CD4-positive, CD25-positive, alpha-beta regulatory T cell (primary cell): Measurements from ENCODE around the gene HTR1D. TPM values are rescaled to one million over a fixed set of nuclear protein-coding genes. Genes with fewer than 3 reads are reported as not detected.

ENCODE experiments used
- ATAC-seq, 2 donors: fragments of 150-1000 bp; cut with Tn5 transposase; one replicate each; pipeline ENCODE4 v1.10.0; 2021; ENCODE audit warnings: low read depth in 2 of 2, moderate number of reproducible peaks in 2 of 2, moderate library complexity in 1 of 2
- DNase-seq, 3 donors: peaks; one replicate each; pipeline versions ENCODE4 v3.0.0 to v3.0.0-alpha.2; 2012 to 2022; ENCODE audit warnings: mixed read lengths in 1 of 3
- H3K27ac ChIP-seq: one replicate; pipeline ENCODE4 v1.7.0; 2013; ENCODE audit warnings: mild to moderate bottlenecking, low read length; ENCODE audit not compliant: insufficient read depth, poor library complexity, severe bottlenecking
- H3K27me3 ChIP-seq: one replicate; pipeline ENCODE4 v1.7.0; 2013; ENCODE audit warnings: low read length; ENCODE audit not compliant: control insufficient read depth, insufficient read depth
- H3K36me3 ChIP-seq: one replicate; pipeline ENCODE4 v1.7.0; 2013; ENCODE audit warnings: mild to moderate bottlenecking, low read length, moderate library complexity; ENCODE audit not compliant: control insufficient read depth, insufficient read depth
- H3K4me1 ChIP-seq: 2 replicates; pipeline ENCODE4 v1.7.0; 2013; ENCODE audit warnings: mild to moderate bottlenecking, low read length; ENCODE audit not compliant: insufficient read depth, control insufficient read depth, poor library complexity, severe bottlenecking
- H3K4me3 ChIP-seq: one replicate; pipeline ENCODE4 v1.7.0; 2013; ENCODE audit warnings: low read depth, mild to moderate bottlenecking, low read length, moderate library complexity
- H3K9me3 ChIP-seq, 2 experiments: 1 replicate in 1 of 2; 2 replicates in 1 of 2; pipeline ENCODE4 v1.7.0; 2013; ENCODE audit warnings: low read length in 2 of 2, mild to moderate bottlenecking in 1 of 2, moderate library complexity in 1 of 2; ENCODE audit not compliant: control insufficient read depth in 2 of 2
- H3K27ac Mint-ChIP-seq, 3 donors: one replicate each; pipeline ENCODE4 v1.8.0; 2020 to 2022; ENCODE audit warnings: mild to moderate bottlenecking in 3 of 3, mixed read lengths in 3 of 3, moderate library complexity in 2 of 3
- H3K27me3 Mint-ChIP-seq: one replicate; pipeline ENCODE4 v1.8.0; 2022; ENCODE audit warnings: mild to moderate bottlenecking, mixed read lengths
- H3K36me3 Mint-ChIP-seq: one replicate; pipeline ENCODE4 v1.8.0; 2020; ENCODE audit warnings: mixed read lengths
- H3K4me1 Mint-ChIP-seq, 4 donors: one replicate each; pipeline ENCODE4 v1.8.0; 2020 to 2022; ENCODE audit warnings: mixed read lengths in 4 of 4, mild to moderate bottlenecking in 1 of 4
- H3K4me3 Mint-ChIP-seq, 4 donors: one replicate each; pipeline ENCODE4 v1.8.0; 2020 to 2022; ENCODE audit warnings: mild to moderate bottlenecking in 4 of 4, mixed read lengths in 4 of 4, moderate library complexity in 3 of 4
- H3K9me3 Mint-ChIP-seq, 7 donors: one replicate each; pipeline ENCODE4 v1.8.0; 2020 to 2022; ENCODE audit warnings: mixed read lengths in 7 of 7, mild to moderate bottlenecking in 3 of 7, moderate library complexity in 2 of 7
- polyA plus RNA-seq, 4 donors: library from polyadenylated mRNA; unstranded; fragments of 300-500 nt; fragmentation: Illumina TruSeq; gene quantifications; one replicate each; pipeline ENCODE4 v1.2.3, GENCODE V29; 2021
- total RNA-seq: library from RNA; stranded (reverse); gene quantifications from one replicate; pipeline ENCODE4 v1.2.3, GENCODE V29; 2022

Gene HTR1D
- total and polyA plus RNA-seq, 5 donors from 2014 or later, result not detected

DNA sequence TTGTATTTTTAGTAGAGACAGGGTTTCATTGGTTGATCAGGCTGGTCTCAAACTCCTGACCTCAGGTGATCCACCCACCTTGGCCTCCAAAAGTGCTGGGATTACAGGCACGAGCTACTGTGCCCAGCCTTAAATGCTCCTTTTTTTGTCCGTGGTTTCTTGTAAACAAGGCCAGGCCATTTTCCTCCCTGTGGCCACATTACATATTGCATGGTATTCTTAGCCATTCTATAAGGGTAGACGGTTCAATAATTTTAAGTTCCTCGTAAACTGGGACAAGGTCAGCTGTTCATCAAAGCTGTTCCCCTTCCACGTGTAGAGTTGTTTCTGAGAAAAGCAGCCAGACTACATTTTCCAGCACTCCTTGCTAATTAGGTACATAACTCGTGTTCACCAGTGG is 38.4 kb downstream of the HTR1D start:
- Histone ChIP-seq H3K36me3 (no peaks in the 10 kb centered on the region), H3K27me3 (peaks cover 8% of the 10 kb centered on the region), H3K9me3 (no peaks in the 10 kb centered on the region), H3K4me3 (no peak overlapping the region), H3K4me1 (peaks cover 9% of the 10 kb centered on the region), H3K27ac (no peak overlapping the region)
- no peak overlapping the region for H3K27ac Mint-ChIP-seq
- peaks cover 28% of the 10 kb centered on the region for H3K27me3 Mint-ChIP-seq
- H3K4me3 Mint-ChIP-seq, result peak overlapping the region in 3 of 4 donors; percentile 16 to 55 (median 33)
- no peaks in the 10 kb centered on the region for H3K36me3 Mint-ChIP-seq
- H3K9me3 Mint-ChIP-seq, result peaks cover 0 to 2% (median 0%) of the 10 kb centered on the region in 7 donors
- ATAC-seq (no peak), DNase-seq (peak in 1 of 3 donors; percentile 22)
- peaks cover 9 to 15% (median 10%) of the 10 kb centered on the region in 4 donors for H3K4me1 Mint-ChIP-seq

DNA sequence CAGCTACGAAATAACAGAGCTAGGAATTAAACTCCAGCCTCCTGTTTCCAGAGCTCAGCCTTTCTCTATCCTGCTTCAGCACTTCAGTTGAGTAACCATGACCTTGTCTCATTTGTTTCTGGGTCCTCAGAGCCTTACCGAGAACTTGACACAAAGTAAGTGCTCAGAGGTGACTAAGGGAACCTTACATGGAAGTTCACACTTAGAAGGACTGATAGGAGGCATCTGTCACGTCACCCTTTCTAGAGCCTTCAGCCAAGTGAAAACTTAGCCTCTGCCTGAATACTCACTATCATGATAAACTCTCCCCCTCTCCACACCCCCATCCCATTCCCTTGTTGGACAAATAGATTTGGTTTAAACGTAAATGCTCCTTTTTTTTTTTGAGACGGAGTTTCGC is 38.9 kb downstream of the HTR1D start:
- no peak for ATAC-seq
- Mint-ChIP-seq H3K27ac (no peak overlapping the region), H3K36me3 (no peaks in the 10 kb centered on the region), H3K27me3 (peaks cover 24% of the 10 kb centered on the region), H3K4me1 (peaks cover 6 to 15% (median 8%) of the 10 kb centered on the region in 4 donors), H3K9me3 (peaks cover 0 to 2% (median 0%) of the 10 kb centered on the region in 7 donors), H3K4me3 (peak overlapping the region; percentile 33 to 67 (median 62))
- Histone ChIP-seq H3K9me3 (no peaks in the 10 kb centered on the region), H3K27me3 (peaks cover 8% of the 10 kb centered on the region), H3K27ac (no peak overlapping the region), H3K36me3 (no peaks in the 10 kb centered on the region), H3K4me3 (no peak overlapping the region), H3K4me1 (peaks cover 8% of the 10 kb centered on the region)
- no peak for DNase-seq

DNA sequence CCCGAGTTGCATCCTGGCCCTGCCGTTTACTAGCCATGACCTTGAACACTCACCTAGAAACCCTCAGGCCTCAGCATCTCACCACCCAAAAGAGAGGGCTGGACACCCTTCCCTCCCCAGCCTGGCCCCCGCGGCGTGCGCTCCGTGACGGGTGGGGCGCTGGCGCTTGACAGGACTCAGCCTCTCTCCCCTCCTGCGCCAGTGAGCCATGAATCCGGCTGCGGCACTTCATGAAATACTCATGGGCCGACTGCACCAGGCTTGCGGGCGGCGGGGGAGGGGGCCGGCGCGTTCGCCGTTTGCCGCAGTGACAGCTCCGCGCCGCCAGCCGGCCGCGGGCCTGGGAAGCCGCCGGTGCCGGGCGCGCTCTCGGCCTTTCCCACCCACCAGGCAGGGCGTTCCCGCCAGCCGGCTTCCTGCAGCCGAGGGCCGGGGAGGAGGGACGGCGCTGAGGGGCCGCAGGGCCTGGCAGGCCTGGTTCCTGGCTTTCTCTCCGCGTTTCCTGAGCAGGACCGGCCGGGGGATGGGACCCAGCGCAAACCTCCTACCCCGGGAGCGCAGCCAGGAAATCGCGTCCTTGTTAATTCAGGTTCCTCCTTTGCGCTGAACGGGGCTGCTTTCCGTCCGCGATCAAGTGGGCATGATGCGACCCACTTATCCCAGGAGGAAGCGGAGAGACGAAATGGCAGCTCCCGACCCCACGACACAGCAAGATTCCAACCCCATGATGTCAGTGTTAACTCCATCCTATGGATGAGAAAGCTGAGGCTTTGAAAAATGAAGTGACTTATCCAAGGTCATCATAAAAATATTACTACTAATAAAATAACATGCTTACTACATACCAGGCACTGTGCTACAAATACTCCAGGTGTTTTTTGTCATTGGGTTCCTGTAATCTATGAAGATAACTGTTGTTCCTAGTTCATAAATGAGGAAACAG is 39.6 kb downstream of the HTR1D start:
- Histone ChIP-seq H3K27ac (no peak overlapping the region), H3K27me3 (peaks cover 8% of the 10 kb centered on the region), H3K4me3 (peak overlapping the region; percentile 31), H3K4me1 (peaks cover 8% of the 10 kb centered on the region), H3K9me3 (no peaks in the 10 kb centered on the region), H3K36me3 (no peaks in the 10 kb centered on the region)
- Mint-ChIP-seq H3K27me3 (peaks cover 24% of the 10 kb centered on the region), H3K36me3 (no peaks in the 10 kb centered on the region), H3K27ac (peak overlapping the region in 1 of 3 donors; percentile 59), H3K9me3 (no peaks in the 10 kb centered on the region), H3K4me1 (peaks cover 6 to 15% (median 8%) of the 10 kb centered on the region in 4 donors), H3K4me3 (peak overlapping the region; percentile 63 to 76 (median 70))
- DNase-seq (peak; percentile 14 to 52 (median 15)), ATAC-seq (peak; percentile 31 to 58)

DNA sequence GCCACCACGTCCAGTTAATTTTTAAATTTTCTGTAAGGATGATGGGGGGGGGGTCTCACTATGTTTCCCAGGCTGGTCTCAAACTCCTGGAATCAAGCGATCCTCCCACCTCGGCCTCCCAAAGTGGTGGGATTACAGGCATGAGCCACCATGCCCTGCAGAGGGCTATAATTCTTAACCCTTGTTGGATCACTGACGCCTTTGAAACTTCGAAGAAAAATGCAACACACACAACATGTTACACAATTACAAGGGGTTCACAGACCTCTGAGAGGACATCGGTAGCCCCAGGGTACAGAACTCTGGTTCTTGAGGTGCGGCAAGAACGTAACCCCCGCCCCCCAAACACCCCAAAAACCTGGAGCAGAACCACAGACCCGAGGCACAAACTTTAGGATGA is 40.3 kb downstream of the HTR1D start:
- Mint-ChIP-seq H3K27ac (peak overlapping the region in 2 of 3 donors; percentile 60 to 78), H3K4me3 (peak overlapping the region; percentile 63 to 76 (median 70)), H3K9me3 (no peaks in the 10 kb centered on the region), H3K36me3 (no peaks in the 10 kb centered on the region), H3K27me3 (peaks cover 20% of the 10 kb centered on the region), H3K4me1 (peaks cover 6 to 15% (median 8%) of the 10 kb centered on the region in 4 donors)
- H3K9me3 ChIP-seq, result no peaks in the 10 kb centered on the region
- H3K36me3 ChIP-seq, result no peaks in the 10 kb centered on the region
- peak overlapping the region; percentile 26 for H3K4me3 ChIP-seq
- no peak for ATAC-seq
- peaks cover 8% of the 10 kb centered on the region for H3K27me3 ChIP-seq
- H3K27ac ChIP-seq, result no peak overlapping the region
- no peak for DNase-seq
- H3K4me1 ChIP-seq, result peaks cover 8% of the 10 kb centered on the region

DNA sequence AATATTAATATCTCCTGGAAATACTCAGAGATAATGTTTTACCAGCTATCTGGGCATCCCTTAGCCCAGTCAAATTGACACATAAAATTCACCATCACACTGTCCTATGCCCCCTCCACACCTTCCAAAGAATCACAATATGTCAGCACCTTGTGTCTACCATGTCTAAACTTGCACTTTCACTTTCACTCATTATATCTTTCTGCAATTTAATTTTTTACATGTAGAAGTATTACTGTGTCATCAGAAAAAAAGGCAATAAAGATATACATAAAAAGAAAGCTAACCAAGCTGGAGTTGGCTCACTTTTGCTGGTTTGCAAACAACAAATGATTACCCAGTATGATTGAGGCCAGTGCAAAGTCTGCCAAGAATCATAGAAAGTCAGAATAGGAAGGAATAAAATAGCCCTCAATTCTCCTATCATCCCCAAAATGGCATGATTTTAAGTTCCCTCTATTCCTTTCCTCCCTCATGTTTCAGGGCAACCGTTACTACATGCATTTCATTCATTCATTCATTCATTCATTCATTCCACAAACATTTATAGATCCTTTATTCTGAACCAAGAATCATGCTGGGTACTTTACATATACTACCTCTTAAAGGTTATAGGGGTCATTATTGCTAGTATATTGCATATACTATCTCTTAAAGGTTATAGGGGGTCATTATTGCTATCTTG is 42.7 kb downstream of the HTR1D start:
- peaks cover 13% of the 10 kb centered on the region for H3K4me1 ChIP-seq
- peaks cover 21% of the 10 kb centered on the region for H3K27me3 Mint-ChIP-seq
- peak overlapping the region in 1 of 3 donors; percentile 0 for H3K27ac Mint-ChIP-seq
- no peaks in the 10 kb centered on the region for H3K9me3 Mint-ChIP-seq
- no peaks in the 10 kb centered on the region for H3K36me3 ChIP-seq
- no peak overlapping the region for H3K4me3 ChIP-seq
- no peaks in the 10 kb centered on the region for H3K36me3 Mint-ChIP-seq
- DNase-seq (peak in 1 of 3 donors; percentile 32), ATAC-seq (no peak)
- no peak overlapping the region for H3K27ac ChIP-seq
- H3K27me3 ChIP-seq, result peaks cover 8% of the 10 kb centered on the region
- H3K4me1 Mint-ChIP-seq, result peaks cover 10 to 21% (median 11%) of the 10 kb centered on the region in 4 donors
- H3K4me3 Mint-ChIP-seq, result peak overlapping the region in 1 of 4 donors; percentile 10
- no peaks in the 10 kb centered on the region for H3K9me3 ChIP-seq

DNA sequence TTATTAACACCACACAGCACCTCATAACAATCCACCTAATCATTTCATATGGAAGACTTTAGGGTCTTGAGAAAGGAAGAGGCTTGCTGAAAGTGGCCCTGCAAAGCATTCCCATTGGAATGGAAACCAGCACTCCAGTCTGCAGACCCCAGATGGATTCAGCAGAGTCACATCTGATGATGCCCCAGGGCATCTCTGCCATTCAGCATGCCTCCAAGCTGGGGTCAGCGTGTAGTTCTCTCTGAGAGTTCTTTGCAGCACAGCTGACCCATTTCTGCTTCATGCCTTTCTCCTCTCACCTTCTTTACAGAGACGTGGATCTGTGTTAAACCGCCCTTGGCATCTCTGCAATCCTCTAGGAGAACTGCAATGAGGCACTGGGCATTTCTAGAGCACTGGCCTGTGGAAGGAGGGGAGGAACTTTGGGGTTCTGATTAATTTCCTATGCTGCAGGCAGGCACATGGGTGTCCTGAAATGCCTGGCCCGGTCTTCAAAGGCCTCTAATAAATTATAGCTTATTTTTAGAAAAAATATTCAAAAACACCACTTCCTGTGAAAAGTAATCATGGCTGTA is 46.0 kb downstream of the HTR1D start:
- ATAC-seq (no peak), DNase-seq (no peak)
- no peak overlapping the region for H3K4me3 Mint-ChIP-seq

DNA sequence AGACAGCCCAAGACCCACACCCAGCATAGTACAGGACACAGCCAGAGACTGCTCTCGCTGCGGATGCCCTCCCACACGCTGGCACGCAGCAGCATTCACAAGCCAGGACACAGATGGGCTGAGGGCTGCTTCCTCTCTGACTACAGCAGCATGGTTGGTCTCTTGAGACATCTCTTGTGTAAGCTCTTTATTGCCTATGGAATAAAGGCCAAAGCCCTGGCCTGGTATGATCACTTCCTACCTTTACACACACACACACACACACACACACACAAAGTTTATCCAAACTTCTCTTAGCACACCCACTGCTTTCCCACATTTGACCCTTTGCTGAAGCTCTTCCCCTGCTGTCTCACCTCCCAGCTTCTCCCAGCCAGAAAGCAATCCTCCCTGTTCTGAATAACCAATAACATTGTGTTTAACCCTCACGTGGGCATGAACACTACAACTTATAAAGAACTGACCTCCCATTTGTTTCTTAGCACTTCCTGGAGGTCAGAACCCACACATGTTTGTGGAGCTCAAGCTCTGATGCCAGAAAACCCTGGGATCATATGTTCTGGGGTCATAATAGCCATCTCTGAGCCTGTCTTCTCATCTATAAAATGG is 47.5 kb downstream of the HTR1D start:
- peak in 1 of 3 donors; percentile 50 for DNase-seq
- peak overlapping the region; percentile 32 for H3K4me3 ChIP-seq

More for the DNA sequence above, 46.0 kb downstream of the HTR1D start:
- Histone ChIP-seq H3K36me3 (no peaks in the 10 kb centered on the region), H3K27me3 (no peaks in the 10 kb centered on the region), H3K4me3 (no peak overlapping the region), H3K4me1 (peaks cover 21% of the 10 kb centered on the region), H3K9me3 (no peaks in the 10 kb centered on the region), H3K27ac (no peak overlapping the region)
- Mint-ChIP-seq H3K4me1 (peaks cover 11 to 33% (median 21%) of the 10 kb centered on the region in 4 donors), H3K36me3 (no peaks in the 10 kb centered on the region), H3K27ac (no peak overlapping the region), H3K9me3 (no peaks in the 10 kb centered on the region), H3K27me3 (peaks cover 11% of the 10 kb centered on the region)

More for the DNA sequence above, 47.5 kb downstream of the HTR1D start:
- H3K27ac Mint-ChIP-seq, result peak overlapping the region in 2 of 3 donors; percentile 13 to 83
- ATAC-seq, result peak in 1 of 2 donors; percentile 27
- Histone ChIP-seq H3K9me3 (no peaks in the 10 kb centered on the region), H3K4me1 (peaks cover 23% of the 10 kb centered on the region), H3K27me3 (no peaks in the 10 kb centered on the region), H3K27ac (no peak overlapping the region), H3K36me3 (no peaks in the 10 kb centered on the region)
- peak overlapping the region; percentile 86 to 96 (median 96) for H3K4me3 Mint-ChIP-seq
- H3K27me3 Mint-ChIP-seq, result peaks cover 9% of the 10 kb centered on the region
- no peaks in the 10 kb centered on the region for H3K36me3 Mint-ChIP-seq
- no peaks in the 10 kb centered on the region for H3K9me3 Mint-ChIP-seq
- H3K4me1 Mint-ChIP-seq, result peaks cover 20 to 46% (median 28%) of the 10 kb centered on the region in 4 donors
